GM18519 (cell line): ENCODE data around the gene HNRNPAB.
"Not testable (repeated sequence)": the region's sequence is repeated elsewhere in the genome, so short reads cannot be mapped to it uniquely, and the experiment has no call there.

Experiments
- ATAC-seq: cut with Tn5 transposase; IDR thresholded peaks from one replicate; pipeline ENCODE4 v1.9.1; 2021; ENCODE audit warnings: mild to moderate bottlenecking, moderate library complexity; ENCODE audit not compliant: unreplicated experiment, low FRiP score

HNRNPAB gene

DNA sequence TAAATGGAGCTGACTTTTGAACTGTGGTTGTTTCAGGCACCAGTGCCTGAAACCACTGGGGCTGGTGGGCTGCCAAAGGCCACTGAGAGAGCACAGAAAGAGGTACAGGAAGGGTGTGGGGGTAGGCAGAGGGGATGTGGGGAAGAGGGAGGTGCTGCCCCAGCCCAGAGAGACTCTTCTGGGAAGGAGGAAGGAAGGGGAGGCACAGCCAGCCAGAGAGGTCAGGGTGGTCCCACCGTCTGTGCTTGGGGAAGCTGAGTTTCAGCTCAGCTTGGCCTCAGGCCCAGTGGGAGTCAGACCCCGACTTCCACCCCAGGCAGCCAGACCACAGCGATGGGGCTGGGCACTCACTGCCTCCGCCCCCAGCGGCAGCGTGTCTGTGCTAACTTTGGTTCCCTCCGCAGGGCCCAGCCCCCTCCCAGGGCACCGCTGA lies 36.9 kb downstream of the HNRNPAB start:
- ATAC-seq, result no peak

DNA sequence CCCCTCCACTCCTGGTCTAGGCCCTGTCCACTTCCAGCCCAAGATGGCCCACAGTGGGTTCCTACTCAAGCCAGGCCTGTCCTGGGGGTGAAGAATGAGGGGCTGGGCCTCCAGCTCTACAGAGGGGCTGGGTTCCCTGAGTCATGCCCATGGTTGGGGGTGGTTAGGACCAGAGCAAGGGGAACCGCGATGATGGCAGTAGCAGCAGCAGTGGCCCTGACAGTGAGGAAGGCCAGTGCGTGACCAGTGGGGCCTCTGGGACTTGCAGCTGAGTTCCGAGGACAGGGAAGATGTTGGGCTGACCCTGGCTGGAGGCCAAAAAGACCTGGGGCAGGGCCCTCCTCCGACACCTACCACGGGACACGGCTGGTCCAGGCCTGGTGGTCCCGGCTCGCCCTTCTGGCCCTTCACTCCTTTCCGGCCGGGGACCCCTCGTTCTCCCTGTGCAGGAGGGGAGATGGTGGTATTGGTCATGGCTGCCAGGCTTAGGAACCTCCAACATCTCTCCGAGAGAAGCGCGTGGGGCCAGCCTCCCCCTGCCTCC lies 37.4 kb downstream of the HNRNPAB start:
- ATAC-seq, result no peak

DNA sequence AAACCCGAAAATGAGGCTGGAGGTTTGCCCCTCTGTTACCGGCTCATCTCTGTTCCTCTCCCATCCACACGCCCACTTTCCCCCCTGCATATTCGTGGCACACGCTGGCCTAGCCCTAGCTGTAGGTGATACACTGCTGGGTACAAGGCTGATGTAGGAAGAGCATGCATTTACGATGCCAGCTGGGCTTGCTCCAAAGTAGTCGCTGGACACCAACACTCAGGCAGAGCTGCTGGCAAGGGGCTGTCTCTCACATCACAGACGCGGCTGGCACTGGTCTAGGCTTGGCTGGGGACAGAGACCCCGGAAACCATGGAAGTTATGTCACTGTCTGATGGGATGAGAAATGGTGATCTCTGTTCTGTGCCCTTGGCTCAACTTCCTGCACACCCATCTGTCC lies 38.1 kb downstream of the HNRNPAB start:
- no peak for ATAC-seq

DNA sequence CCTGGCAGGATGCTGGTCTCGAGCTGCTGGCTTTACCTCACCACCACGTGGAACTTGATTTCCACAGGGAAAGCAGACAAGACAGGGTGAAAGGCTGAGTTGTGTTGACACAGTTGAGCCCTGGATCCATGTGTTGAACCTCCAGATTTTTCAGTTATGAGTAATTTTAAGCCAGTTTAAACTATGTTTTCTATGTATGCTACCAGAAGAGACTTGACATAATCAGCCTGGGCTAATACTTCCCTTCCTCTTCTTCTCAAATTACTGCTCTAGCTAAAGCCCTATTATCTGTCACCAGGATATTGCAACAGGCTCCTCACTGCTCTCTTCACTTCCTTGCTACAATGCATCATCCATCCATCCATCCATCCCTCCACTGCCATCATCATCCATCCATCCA lies 40.2 kb downstream of the HNRNPAB start:
- no peak for ATAC-seq

DNA sequence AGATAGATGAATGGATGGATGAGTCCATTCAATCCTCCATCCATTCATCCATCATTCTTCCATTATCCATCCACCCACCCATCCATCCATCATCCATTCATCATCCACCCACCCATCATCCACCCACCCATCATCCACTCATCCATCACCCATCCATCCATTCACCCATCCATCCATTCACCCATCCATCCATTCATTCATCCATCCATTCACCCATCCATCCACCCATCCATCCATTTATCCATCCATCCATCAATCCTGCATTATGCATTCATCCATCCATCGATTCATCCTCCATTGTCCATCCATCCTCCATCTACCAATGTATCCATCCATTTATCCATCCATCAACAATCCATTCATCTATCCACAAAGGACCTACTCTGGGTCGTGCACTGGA lies 41.1 kb downstream of the HNRNPAB start:
- ATAC-seq, result no peak

DNA sequence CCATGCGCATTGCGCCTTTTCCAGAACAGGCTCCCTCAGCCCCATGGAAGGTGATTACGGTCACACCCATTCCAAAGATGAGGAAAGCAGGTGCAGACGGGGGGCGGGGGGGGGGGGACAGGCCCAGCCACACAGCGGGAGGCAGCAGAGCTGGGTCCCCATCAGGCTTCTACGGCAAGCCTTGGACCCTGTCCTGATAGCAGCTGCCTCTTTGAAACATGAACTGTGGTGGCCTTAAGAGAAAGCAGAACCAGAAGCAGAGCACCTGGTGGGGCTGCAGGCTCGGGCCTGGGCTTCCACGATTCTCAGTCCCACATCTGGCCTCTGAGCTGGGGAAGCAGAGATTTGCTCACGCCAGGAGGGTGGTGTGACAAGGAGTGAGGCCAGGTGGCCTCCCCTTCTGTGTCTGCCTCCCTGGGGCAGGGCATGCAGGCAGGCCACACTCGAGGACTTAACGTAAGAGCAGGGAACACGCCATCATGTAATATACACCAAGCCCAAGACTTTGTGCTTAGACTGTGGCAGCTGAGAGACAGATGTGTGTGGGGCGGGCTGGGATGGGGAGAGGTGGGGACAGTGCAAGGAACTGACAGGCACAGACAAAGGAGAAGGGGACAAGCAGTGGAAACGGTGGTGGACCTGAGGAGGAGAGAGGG lies 42.4 kb downstream of the HNRNPAB start:
- ATAC-seq, result no peak

DNA sequence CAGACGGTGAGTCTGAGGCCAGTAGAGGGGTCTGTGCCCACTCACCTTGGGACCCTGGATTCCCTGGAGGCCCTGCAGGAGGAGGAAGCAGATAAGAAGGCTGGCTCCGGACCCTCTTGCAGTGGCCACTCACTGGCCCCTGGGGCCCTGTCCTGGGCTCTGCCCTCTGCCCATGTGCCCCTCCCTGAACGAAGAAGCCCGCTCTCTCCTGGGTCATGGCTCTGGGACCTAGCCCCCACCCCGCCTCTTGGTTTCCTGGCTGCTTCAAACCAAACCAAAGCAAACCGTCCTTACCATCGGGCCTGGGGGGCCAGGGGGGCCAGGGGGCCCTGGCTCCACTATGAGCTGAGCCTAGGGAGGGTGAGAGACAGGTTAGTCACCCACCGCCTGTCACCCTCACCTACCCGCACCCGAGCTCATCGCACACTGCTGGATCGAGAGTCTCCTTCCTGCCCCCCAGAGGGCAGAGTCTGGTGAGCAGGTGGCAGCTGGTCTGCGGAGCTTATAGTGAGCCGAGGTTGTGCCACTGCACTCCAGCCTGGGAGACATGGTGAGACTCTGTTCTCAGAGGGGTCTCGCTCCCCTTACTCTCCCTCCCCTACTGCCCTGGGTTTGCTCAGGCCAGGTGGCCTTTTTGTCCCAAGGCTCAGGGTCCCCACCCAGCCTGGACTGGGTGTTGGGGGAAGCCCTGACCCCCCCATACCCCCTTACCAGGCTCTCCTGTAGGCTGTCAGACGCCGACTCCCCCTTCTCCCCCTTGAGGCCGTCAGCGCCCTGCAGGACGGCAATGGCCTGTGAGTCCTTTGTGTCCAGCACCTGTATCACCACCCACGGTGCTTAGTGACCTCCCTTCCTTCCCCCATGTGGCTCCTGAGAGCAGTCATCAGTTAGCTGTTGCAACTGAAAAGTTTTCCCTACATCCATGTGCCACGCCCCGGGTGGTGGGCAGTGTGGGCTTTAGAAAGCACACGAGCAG lies 43.4 kb downstream of the HNRNPAB start:
- no peak for ATAC-seq

DNA sequence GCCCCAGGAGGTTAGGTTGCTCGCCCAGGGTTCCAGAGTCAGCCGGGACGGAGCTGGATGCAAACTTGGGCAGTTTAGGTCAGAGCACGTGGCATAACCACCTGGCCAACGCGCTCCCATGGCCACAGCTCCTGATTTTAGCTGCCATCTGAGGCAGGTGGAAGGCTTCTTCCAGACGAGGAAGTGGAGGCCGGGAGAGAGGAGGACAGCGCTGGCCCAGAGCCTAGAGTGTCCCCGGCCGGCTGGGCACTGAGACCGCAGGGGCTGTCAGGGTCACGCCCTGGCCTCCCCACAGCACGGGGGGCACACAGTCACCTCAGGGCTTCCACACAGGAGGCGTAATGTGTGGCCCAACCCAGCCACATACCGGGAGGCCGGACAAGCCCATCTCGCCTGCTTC lies 44.4 kb downstream of the HNRNPAB start:
- ATAC-seq, result no peak

DNA sequence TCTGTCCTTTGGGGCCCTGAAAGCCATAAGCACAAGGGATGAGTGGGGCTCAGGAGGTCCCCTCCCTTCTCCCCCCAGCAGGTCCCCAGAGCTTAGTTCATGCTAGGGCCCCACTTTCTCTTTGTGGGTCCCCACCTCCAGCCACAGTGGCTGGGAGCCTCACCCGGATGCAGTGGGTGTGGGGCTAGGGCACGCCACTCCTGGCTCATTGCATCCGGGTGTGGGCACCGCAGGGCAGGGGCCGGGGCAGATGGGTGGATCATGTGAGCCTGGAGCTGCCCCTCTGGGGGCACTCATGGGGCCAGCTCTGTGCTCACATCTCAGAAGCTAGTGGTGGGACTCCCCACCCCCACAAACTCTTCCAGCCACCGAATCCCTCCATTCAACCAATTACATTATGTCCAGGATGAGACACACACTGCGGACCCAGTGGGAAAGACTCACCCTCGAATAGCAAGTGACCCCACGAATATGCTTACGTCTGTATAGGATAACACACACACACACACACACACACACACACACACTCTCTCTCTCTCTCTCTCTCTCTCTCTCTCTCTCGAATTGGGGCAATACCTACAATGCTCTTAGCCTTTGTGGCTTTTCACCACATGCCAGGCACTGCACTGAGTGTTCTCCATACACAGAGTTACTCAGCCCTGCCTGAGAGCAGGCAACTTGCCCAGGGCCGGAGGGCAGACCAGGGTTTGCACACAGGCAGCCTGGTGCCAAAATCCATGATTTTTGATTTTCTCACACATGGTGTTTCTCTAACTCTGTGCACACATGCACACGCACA lies 45.1 kb downstream of the HNRNPAB start:
- ATAC-seq, result no peak

DNA sequence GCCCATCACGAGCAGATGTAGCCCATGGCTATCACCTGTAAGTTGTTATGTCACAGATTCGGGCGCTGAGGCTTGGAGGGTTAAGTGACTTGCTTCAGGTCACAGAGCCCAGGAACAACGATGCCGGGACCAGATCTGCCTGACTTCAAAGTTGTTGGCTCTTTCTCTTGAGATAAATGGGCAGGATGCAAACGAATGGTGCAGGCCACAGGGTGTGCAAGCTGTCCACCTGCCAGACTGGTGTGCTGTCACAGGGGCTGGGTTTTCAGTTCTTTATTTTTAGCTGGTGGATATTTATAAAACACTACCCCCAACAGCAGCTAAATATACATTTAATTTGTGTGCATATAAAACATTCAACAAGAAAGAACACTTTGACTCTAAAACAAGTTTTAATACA lies 45.9 kb downstream of the HNRNPAB start:
- no peak for ATAC-seq

DNA sequence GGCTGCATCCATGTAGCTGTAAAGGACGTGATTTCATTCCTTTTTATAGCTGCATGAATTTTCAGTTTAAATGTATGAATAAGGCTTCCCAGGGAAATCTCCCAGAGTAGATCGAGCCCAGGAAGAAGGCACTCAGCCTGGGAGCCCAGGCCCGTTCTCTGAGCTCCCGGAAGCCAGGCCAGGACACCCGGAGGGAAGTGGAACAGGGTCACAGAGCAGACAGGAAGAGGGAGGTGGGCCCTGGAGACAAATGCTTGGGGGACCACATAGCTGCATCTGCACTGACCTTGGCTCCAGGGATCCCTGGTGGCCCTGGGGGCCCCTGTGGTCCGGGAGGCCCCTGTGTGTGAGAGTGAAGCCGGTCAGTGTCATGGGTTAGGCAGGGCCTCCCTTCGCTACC lies 47.9 kb downstream of the HNRNPAB start:
- no peak for ATAC-seq

DNA sequence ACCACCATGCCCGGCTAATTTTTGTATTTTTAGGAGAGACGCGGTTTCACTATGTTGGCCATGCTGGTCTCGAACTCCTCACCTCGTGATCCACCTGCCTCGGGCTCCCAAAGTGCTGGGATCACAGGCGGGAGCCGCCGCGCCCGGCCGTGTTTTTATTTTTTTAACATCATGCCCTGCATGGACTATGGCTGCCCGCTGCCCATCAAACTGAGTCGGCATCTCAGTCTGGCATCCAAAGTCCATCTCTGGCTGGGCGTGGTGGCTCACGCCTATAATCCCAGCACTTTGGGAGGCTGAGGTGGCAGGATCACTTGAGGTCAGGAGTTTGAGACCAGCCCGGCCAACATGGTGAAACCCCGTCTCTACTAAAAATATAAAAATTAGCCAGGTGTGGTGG lies 49.3 kb downstream of the HNRNPAB start:
- not testable (repeated sequence) for ATAC-seq

DNA sequence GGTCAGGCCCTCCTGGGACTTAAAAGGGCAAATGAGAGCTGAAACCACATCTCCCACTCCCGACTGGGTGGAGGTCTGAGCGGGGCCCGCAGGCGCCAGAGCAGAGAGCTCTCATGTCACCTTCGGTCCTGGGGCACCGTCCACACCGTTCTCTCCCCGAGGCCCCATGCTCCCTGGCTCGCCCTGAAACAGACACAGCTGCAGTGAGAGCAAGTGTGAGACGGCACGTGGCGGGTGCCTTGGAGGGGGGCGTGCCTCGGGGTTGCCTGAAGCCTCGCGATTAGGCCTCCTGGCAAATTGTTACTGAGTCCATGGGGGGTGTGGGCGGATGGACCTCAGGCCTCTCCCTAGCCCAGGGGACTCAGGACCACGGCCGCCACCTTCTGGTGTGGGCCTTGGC lies 52.4 kb downstream of the HNRNPAB start:
- no peak for ATAC-seq

DNA sequence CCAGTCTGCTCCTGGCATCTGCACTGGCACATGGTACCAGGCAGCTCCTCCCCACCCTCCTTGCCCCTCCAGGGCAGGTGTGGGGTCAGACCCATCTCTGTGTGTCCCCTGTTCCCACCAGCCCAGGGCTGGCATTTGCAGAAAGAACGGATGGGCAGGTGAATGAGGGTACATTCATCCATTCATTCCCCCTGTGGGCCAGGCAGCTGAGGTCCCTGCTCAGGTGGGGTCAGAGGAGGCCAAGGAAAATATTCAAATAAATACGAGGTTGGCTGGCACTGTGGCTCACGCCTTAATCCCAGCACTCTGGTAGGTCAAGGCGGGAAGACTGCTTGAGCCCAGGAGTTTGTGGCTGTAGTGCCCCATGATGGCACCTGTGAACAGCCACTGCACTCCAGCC lies 53.3 kb downstream of the HNRNPAB start:
- no peak for ATAC-seq

DNA sequence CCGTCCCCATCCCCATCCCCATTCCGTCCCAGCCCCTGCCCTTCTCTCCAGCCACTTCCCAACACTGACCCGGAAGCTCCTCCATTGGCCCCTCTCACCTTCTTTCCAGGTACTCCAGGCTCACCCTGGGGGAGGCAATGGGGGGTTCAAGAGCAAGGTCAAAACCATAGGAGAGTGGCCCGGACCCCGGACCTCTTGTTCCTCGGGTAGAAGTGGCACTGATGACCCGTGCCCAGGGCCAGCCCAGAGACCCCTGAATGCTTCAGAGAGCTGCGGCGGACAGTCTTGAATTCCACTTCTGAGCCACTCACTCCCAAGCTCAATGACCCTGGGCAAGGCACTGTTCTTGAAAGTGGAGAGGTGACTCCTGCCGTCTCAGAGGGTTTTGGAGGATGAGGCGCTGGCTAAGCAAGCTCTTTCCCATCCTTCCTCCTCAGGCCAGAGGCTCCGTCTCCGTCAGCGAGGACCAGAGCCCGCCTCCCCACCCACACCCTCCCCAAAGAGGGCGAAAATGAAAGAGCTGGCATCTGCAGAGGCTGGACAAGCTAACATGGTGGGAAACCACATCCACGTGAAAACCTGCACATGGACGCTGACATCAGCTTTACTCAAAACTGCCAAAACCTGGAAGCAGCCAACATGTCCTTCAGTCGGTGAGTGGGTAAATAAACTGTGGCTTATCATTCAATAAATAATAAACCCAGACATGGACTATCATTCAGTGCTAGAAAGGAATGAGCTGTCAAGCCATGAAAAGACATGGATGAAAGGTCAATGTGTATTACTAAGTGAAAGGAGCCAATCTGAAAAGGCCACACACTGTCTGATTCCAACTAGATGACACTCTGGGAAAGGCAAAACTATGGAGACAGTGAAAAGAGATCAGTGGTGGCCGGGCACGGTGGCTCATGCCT lies 55.5 kb downstream of the HNRNPAB start:
- no peak for ATAC-seq
